Stomach (tissue), 9 donors: Measurements from ENCODE around the gene LMCD1. TPM values are rescaled to one million over a fixed set of nuclear protein-coding genes. Genes with fewer than 3 reads are reported as not detected.

Experiments
- DNase-seq, 2 donors: peaks; one replicate each; pipeline versions ENCODE4 v3.0.0 to v3.0.0-alpha.2; 2013 to 2019
- H3K27ac ChIP-seq, 5 donors: fragments of 200-600 bp in 4 of 5; sonication (generic) in 4 of 5; one replicate each; pipeline ENCODE4 v1.5.1; 2013 to 2019; ENCODE audit warnings: mild to moderate bottlenecking in 1 of 5, moderate library complexity in 1 of 5
- H3K27me3 ChIP-seq, 3 donors: fragments of 200-600 bp; sonication (generic); one replicate each; pipeline ENCODE4 v1.5.1; 2017 to 2019; ENCODE audit warnings: mixed run types in 1 of 3
- H3K36me3 ChIP-seq, 4 donors: fragments of 200-600 bp; sonication (generic); 1 replicate in 3 of 4; 2 replicates in 1 of 4; pipeline ENCODE4 v1.5.1; 2016 to 2019
- H3K4me1 ChIP-seq, 4 donors: fragments of 200-600 bp; sonication (generic); one replicate each; pipeline ENCODE4 v1.5.1; 2016 to 2019
- H3K4me3 ChIP-seq, 4 donors: fragments of 200-600 bp; sonication (generic) in 3 of 4; one replicate each; pipeline ENCODE4 v1.5.1; 2016 to 2019; ENCODE audit warnings: mild to moderate bottlenecking in 1 of 4
- H3K9me3 ChIP-seq, 4 donors: fragments of 200-600 bp; sonication (generic); one replicate each; pipeline ENCODE4 v1.5.1; 2016 to 2019
- CTCF ChIP-seq, 7 experiments: fragments of 450-650 bp in 4 of 7; fragments of 200-600 bp in 3 of 7; sonication (generic) in 3 of 7; IDR thresholded peaks; one replicate each; pipeline ENCODE4 v1.5.1; 2016 to 2019; ENCODE audit warnings: antibody characterized with exemption in 7 of 7, control low read depth in 2 of 7, mild to moderate bottlenecking in 1 of 7
- EP300 ChIP-seq: sonication (generic); formaldehyde crosslinking; IDR thresholded peaks from one replicate; pipeline ENCODE4 v1.6.1; 2017; ENCODE audit warnings: antibody characterized with exemption
- POLR2A ChIP-seq, 4 donors: fragments of 450-650 bp; IDR thresholded peaks; one replicate each; pipeline ENCODE4 v1.6.1; 2016; ENCODE audit warnings: antibody characterized with exemption in 4 of 4, control low read depth in 2 of 4, mild to moderate bottlenecking in 1 of 4, moderate library complexity in 1 of 4
- POLR2AphosphoS5 ChIP-seq, 3 donors: sonication (generic); formaldehyde crosslinking; IDR thresholded peaks; one replicate each; pipeline ENCODE4 v1.6.1; 2016; ENCODE audit warnings: antibody characterized with exemption in 3 of 3
- WGBS, 5 donors: extraction: QIAGEN DNeasy Blood & Tissue Kit in 3 of 5; methylation state at CpG; one replicate each; pipeline versions ENCODE4 v1.1.5 to v1.1.7; 2013 to 2018; 5-methylcytosine and 5-hydroxymethylcytosine counted together
- intact Hi-C: fragments of 100-400 bp; cut with DNase I; formaldehyde crosslinking; loops from one replicate; pipeline ENCODE4 v1.15.1; 2023; ENCODE audit warnings: low total_unique reads
- polyA plus RNA-seq, 3 donors: library from polyadenylated mRNA; stranded (reverse); fragments of 200-250 nt; gene quantifications; one replicate each; pipeline ENCODE4 v1.2.3, GENCODE V29; 2013
- total RNA-seq, 5 donors: library from RNA; depleted of rRNA; stranded (reverse); fragments of >200 nt; gene quantifications; one replicate each; pipeline versions ENCODE4 v1.1.0 to v1.2.3, GENCODE V29; 2014 to 2016
- donor health status: healthy with polysubstance abuse.
- donor health status: Bipolar disorder and iron deficiency.
- donor health status: healthy.

LMCD1 gene
- total and polyA plus RNA-seq, 8 donors, result 0.58 to 60.2 (median 23.7) TPM

GRCh38 chr3:8619548-8619947 is 117.9 kb downstream of the LMCD1 start:
- Histone ChIP-seq H3K27me3 (no peaks in the 10 kb centered on the region), H3K36me3 (no peaks in the 10 kb centered on the region), H3K4me3 (no peak overlapping the region), H3K4me1 (peaks cover 0 to 17% (median 12%) of the 10 kb centered on the region in 4 donors), H3K9me3 (peaks cover 0 to 10% (median 4%) of the 10 kb centered on the region in 4 donors), H3K27ac (no peak overlapping the region)
- no peak for TF ChIP-seq CTCF (IDR thresholded peaks at IDR 0.05)
- no peak for TF ChIP-seq EP300
- no peak for TF ChIP-seq POLR2AphosphoS5 (IDR thresholded peaks at IDR 0.05)
- TF ChIP-seq POLR2A (IDR thresholded peaks at IDR 0.05), result no peak
- DNase-seq, result peak in 1 of 2 donors; percentile 36
- 73 to 86% (median 79%) methylated on average over 7 of the region's 7 CpGs for WGBS, 5 donors
- intact Hi-C loops, result no loop called here

GRCh38 chr3:8621141-8621540 is 119.5 kb downstream of the LMCD1 start:
- Histone ChIP-seq H3K4me1 (peaks cover 0 to 17% (median 12%) of the 10 kb centered on the region in 4 donors), H3K36me3 (no peaks in the 10 kb centered on the region), H3K27ac (no peak overlapping the region), H3K9me3 (peaks cover 0 to 10% (median 4%) of the 10 kb centered on the region in 4 donors), H3K4me3 (no peak overlapping the region), H3K27me3 (no peaks in the 10 kb centered on the region)
- intact Hi-C loops, result loop anchor here (5.0 kb wide), 1 partner anchor 179 kb away; no protein-coding TSS in a partner anchor
- TF ChIP-seq POLR2A (IDR thresholded peaks at IDR 0.05) (no peak), CTCF (IDR thresholded peaks at IDR 0.05) (no peak), EP300 (no peak), POLR2AphosphoS5 (IDR thresholded peaks at IDR 0.05) (no peak)
- WGBS, 5 donors, result 54 to 85% (median 78%) methylated on average over 3 of the region's 3 CpGs
- no peak for DNase-seq

GRCh38 chr3:8621872-8622271 is 120.2 kb downstream of the LMCD1 start:
- peak overlapping the region in 4 of 5 donors; percentile 19 to 58 (median 38) for H3K27ac ChIP-seq
- DNase-seq, result peak; percentile 24 to 53
- TF ChIP-seq EP300, result no peak
- TF ChIP-seq POLR2A (IDR thresholded peaks at IDR 0.05), result no peak
- no peak for TF ChIP-seq CTCF (IDR thresholded peaks at IDR 0.05)
- TF ChIP-seq POLR2AphosphoS5 (IDR thresholded peaks at IDR 0.05), result peak in 2 of 3 donors; percentile 54 to 56
- H3K27me3 ChIP-seq, result no peaks in the 10 kb centered on the region
- intact Hi-C loops, result loop anchor here (5.0 kb wide), 1 partner anchor 180 kb away; no protein-coding TSS in a partner anchor
- WGBS, 5 donors, result 73 to 79% (median 78%) methylated on average over 4 of the region's 4 CpGs
- peaks cover 0 to 17% (median 12%) of the 10 kb centered on the region in 4 donors for H3K4me1 ChIP-seq
- no peaks in the 10 kb centered on the region for H3K36me3 ChIP-seq
- peaks cover 0 to 10% (median 4%) of the 10 kb centered on the region in 4 donors for H3K9me3 ChIP-seq
- no peak overlapping the region for H3K4me3 ChIP-seq

GRCh38 chr3:8622873-8623691 is 121.5 kb downstream of the LMCD1 start:
- H3K4me3 ChIP-seq, result no peak overlapping the region
- no peaks in the 10 kb centered on the region for H3K27me3 ChIP-seq
- H3K9me3 ChIP-seq, result peaks cover 0 to 10% (median 4%) of the 10 kb centered on the region in 4 donors
- H3K36me3 ChIP-seq, result no peaks in the 10 kb centered on the region
- intact Hi-C loops, result loop anchor here (5.0 kb wide), 1 partner anchor 181 kb away; no protein-coding TSS in a partner anchor
- H3K27ac ChIP-seq, result no peak overlapping the region
- H3K4me1 ChIP-seq, result peaks cover 0 to 17% (median 12%) of the 10 kb centered on the region in 4 donors
- TF ChIP-seq EP300 (no peak), CTCF (IDR thresholded peaks at IDR 0.05) (peak in 5 of 7 experiments; percentile 70 to 91 (median 83)), POLR2A (IDR thresholded peaks at IDR 0.05) (no peak)
- DNase-seq, result peak; percentile 73 to 91
- 42 to 52% (median 47%) methylated on average over 19 to 24 of the region's 24 CpGs for WGBS, 5 donors
